Psoas muscle (tissue), 8 donors: Measurements from ENCODE around the gene PSMD1. TPM values are rescaled to one million over a fixed set of nuclear protein-coding genes. Genes with fewer than 3 reads are reported as not detected.

ENCODE experiments used
- ATAC-seq, 4 donors: fragments of 200-7000 bp; cut with Tn5 transposase; one replicate each; pipeline ENCODE4 v1.9.1; 2020; ENCODE audit warnings: moderate library complexity in 3 of 4, mild to moderate bottlenecking in 2 of 4
- DNase-seq, 2 donors: peaks; one replicate each; pipeline ENCODE4 v3.0.0-alpha.2; 2020
- H3K27ac ChIP-seq: fragments of 200-600 bp; one replicate; pipeline ENCODE4 v1.8.0; 2022
- H3K27me3 ChIP-seq, 3 donors: fragments of 200-600 bp in 1 of 3; one replicate each; pipeline versions ENCODE4 v1.6.1 to v1.8.0; 2013 to 2022; ENCODE audit warnings: low read length in 2 of 3, mild to moderate bottlenecking in 2 of 3, moderate library complexity in 1 of 3; ENCODE audit not compliant: insufficient read depth in 3 of 3
- H3K36me3 ChIP-seq, 2 donors: fragments of 200-600 bp in 1 of 2; one replicate each; pipeline versions ENCODE4 v1.6.1 to v1.8.0; 2013 to 2022; ENCODE audit warnings: low read depth in 1 of 2, mild to moderate bottlenecking in 1 of 2, moderate library complexity in 1 of 2; ENCODE audit not compliant: insufficient read depth in 1 of 2
- H3K4me1 ChIP-seq: fragments of 200-600 bp; one replicate; pipeline ENCODE4 v1.8.0; 2022
- H3K4me3 ChIP-seq: fragments of 200-600 bp; one replicate; pipeline ENCODE4 v1.8.0; 2022; ENCODE audit warnings: mild to moderate bottlenecking
- H3K9me3 ChIP-seq: fragments of 200-600 bp; one replicate; pipeline ENCODE4 v1.8.0; 2022
- WGBS, 3 donors: extraction: QIAGEN DNeasy Blood & Tissue Kit; methylation state at CpG; one replicate each; pipeline versions ENCODE4 v1.1.6 to v1.1.7; 2013; 5-methylcytosine and 5-hydroxymethylcytosine counted together
- intact Hi-C, 2 donors: fragments of 100-400 bp; cut with DNase I; formaldehyde crosslinking; loops; one replicate each; pipeline versions ENCODE4 v1.11.0 to v1.14.2; 2022
- polyA plus RNA-seq, 3 donors: library from polyadenylated mRNA; stranded (reverse); fragments of 200-250 nt; gene quantifications; one replicate each; pipeline ENCODE4 v1.2.3, GENCODE V29; 2013
- total RNA-seq, 4 donors: library from RNA; stranded (reverse); fragmentation: NEBNext Ultra II Directional in 2 of 4; extraction: Animal tissue kit (Norgen Biotek cat#: 25700) in 2 of 4; gene quantifications; one replicate each; pipeline versions ENCODE4 v1.2.1 to v1.2.4, GENCODE V29; 2021 to 2023
- TF ChIP-seq, protein P1 (sequence below): fragments of 200-600 bp; IDR thresholded peaks from one replicate; pipeline ENCODE4 v1.8.0; 2022; ENCODE audit warnings: antibody characterized with exemption
- donor health status: healthy with polysubstance abuse.
- donor health status: DM: no; HTN: no; CAD: no; lungs with moderate emphysema.
- donor health status: Bipolar disorder and iron deficiency.
- donor health status: healthy.
- donor health status: DM: yes; HTN: yes; CAD: no.
- donor health status: DM: no; HTN: no; CAD: no.
- donor health status: DM: no; HTN: no; CAD: no.
- donor health status: DM: yes; HTN: yes; CAD: no.

PSMD1 gene
- total and polyA plus RNA-seq, 7 donors, result 74.4 to 170 (median 152) TPM

DNA sequence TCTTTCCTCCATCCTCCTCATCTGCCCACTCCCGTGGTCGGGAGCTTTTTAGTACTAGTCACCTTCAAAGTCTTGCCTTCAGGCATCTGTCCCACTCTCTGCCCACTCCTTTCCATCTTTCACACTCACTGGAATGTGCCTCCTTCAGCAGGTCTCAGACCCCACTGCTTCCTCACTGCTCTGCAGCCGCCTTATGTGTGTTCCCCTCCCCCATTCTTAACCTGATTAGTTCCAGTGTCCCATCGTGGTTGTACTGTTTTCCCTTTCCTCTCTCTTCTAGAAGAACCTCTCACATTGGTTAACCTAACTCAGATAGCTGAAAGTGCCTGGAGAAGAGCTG, 144.8 kb downstream of the PSMD1 start:
- TF ChIP-seq, protein P1, sequence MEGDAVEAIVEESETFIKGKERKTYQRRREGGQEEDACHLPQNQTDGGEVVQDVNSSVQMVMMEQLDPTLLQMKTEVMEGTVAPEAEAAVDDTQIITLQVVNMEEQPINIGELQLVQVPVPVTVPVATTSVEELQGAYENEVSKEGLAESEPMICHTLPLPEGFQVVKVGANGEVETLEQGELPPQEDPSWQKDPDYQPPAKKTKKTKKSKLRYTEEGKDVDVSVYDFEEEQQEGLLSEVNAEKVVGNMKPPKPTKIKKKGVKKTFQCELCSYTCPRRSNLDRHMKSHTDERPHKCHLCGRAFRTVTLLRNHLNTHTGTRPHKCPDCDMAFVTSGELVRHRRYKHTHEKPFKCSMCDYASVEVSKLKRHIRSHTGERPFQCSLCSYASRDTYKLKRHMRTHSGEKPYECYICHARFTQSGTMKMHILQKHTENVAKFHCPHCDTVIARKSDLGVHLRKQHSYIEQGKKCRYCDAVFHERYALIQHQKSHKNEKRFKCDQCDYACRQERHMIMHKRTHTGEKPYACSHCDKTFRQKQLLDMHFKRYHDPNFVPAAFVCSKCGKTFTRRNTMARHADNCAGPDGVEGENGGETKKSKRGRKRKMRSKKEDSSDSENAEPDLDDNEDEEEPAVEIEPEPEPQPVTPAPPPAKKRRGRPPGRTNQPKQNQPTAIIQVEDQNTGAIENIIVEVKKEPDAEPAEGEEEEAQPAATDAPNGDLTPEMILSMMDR, result no peak
- Histone ChIP-seq H3K4me3 (no peak overlapping the region), H3K27ac (no peak overlapping the region), H3K27me3 (no peaks in the 10 kb centered on the region), H3K4me1 (peaks cover 6% of the 10 kb centered on the region), H3K9me3 (no peaks in the 10 kb centered on the region), H3K36me3 (no peaks in the 10 kb centered on the region)
- no peak for DNase-seq
- 63 to 74% (median 65%) methylated on average over 4 of the region's 4 CpGs for WGBS, 3 donors
- intact Hi-C loops, result no loop called here
- no peak for ATAC-seq

DNA sequence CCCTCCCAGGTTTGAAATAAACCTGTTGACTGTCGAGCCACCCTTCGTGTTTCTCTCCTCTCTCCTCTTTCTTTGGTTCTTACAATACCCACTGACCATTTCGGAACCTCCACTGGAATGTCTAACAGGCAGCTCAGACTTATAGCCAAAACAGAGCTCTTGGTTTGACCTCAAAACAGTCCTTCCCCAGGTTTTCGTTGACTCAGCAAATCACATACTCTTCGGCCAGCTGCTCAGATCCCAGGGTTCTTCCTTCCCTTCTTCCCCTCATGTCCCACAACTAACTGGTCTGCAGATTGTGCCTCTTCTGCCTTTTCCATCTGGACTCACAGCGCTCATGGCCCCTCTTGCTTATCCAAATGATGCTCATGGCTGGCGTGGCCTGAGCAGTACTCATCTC, 146.4 kb downstream of the PSMD1 start:
- intact Hi-C loops, result no loop called here
- Histone ChIP-seq H3K9me3 (no peaks in the 10 kb centered on the region), H3K27ac (no peak overlapping the region), H3K36me3 (no peaks in the 10 kb centered on the region), H3K4me3 (no peak overlapping the region), H3K4me1 (no peaks in the 10 kb centered on the region), H3K27me3 (no peaks in the 10 kb centered on the region)
- no peak for ATAC-seq
- WGBS, 3 donors, result 93 to 96% (median 94%) methylated on average over 7 of the region's 7 CpGs
- DNase-seq, result no peak
- TF ChIP-seq, protein P1, result no peak

DNA sequence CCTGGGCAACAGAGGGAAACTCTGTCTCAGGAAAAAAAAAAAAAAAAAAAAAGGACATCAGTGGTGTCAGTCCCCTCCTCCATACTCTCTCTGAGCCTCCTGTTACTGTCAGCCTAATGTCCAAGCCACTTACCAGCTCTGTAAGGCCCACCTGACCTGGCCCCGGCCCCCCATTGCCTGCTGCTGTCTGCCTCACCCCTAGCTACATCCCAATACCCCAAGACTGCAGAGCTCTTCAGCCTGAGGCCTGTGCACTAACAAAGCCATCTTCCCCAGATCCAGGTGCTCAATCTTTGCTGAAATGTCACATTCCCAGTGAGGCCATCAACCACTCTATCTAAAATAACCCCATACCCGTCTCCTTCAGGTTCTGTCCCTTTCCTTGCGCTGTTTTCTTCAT, 147.5 kb downstream of the PSMD1 start:
- TF ChIP-seq, protein P1, result no peak
- Histone ChIP-seq H3K9me3 (no peaks in the 10 kb centered on the region), H3K27me3 (no peaks in the 10 kb centered on the region), H3K36me3 (no peaks in the 10 kb centered on the region), H3K4me3 (no peak overlapping the region), H3K4me1 (no peaks in the 10 kb centered on the region), H3K27ac (no peak overlapping the region)
- WGBS, 3 donors, result 92 to 99% (median 98%) methylated on average over 3 of the region's 3 CpGs
- intact Hi-C loops, result no loop called here
- ATAC-seq, result no peak
- DNase-seq, result no peak

DNA sequence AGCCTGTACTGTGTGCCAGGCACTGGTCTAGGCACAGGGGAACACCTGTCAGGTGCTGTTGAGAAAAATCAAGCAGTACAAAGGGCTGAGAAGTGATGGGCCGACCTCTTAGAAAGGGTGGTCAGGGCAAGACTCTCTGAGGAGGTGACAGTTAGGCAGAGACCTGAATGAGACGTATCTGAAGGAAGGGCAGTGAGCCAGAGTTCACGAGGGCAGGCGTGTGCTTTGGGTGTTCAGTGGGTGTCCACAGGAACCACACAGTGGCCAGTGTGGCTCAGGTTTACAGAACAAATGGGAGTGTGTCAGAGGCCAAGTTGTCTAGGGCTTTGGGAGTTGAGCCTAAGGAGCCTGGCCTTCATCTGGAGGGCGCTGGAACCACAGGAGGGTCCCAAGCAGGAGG, 147.9 kb downstream of the PSMD1 start:
- no peak overlapping the region for H3K4me3 ChIP-seq
- no peaks in the 10 kb centered on the region for H3K9me3 ChIP-seq
- H3K4me1 ChIP-seq, result no peaks in the 10 kb centered on the region
- no peak for ATAC-seq
- no peaks in the 10 kb centered on the region for H3K36me3 ChIP-seq
- TF ChIP-seq, protein P1, result no peak
- intact Hi-C loops, result no loop called here
- WGBS, 3 donors, result 90 to 93% (median 92%) methylated on average over 5 of the region's 5 CpGs
- no peak for DNase-seq
- no peaks in the 10 kb centered on the region for H3K27me3 ChIP-seq
- no peak overlapping the region for H3K27ac ChIP-seq

DNA sequence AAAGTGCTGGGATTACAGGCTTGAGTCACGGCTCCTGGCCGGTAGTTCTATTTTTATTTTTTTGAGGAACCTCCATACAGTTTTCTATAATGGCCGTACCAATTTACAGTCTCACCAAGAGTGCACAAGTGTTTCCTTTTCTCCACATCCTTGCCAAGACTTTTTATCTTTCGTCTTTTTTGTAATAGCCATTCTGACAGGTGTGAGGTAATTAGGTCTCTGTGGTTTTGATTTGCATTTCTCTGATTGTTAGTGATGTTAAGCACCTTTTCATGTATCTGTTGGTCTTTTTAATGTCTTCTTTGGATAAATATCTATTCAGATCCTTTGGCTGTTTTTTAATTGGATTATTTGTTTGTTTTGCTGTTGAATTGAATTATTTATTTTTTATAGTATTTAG, 151.1 kb downstream of the PSMD1 start:
- intact Hi-C loops, result no loop called here
- Histone ChIP-seq H3K27ac (no peak overlapping the region), H3K27me3 (no peaks in the 10 kb centered on the region), H3K4me1 (peaks cover 16% of the 10 kb centered on the region), H3K9me3 (no peaks in the 10 kb centered on the region), H3K36me3 (no peaks in the 10 kb centered on the region), H3K4me3 (no peak overlapping the region)
- DNase-seq, result no peak
- no peak for ATAC-seq
- WGBS, 3 donors, result 52 to 74% (median 54%) methylated on average over 4 of the region's 4 CpGs
- TF ChIP-seq, protein P1, result no peak
